ENCODE data around the gene CPEB2. TPM values are rescaled to one million over a fixed set of nuclear protein-coding genes. Genes with fewer than 3 reads are reported as not detected.

CPEB2 gene
- total and polyA plus RNA-seq, 2 of the 8 experiments (the other 6 are each of a cell fraction or from before 2014, with no cell fraction given) = 0.39 to 1.9 TPM

DNA sequence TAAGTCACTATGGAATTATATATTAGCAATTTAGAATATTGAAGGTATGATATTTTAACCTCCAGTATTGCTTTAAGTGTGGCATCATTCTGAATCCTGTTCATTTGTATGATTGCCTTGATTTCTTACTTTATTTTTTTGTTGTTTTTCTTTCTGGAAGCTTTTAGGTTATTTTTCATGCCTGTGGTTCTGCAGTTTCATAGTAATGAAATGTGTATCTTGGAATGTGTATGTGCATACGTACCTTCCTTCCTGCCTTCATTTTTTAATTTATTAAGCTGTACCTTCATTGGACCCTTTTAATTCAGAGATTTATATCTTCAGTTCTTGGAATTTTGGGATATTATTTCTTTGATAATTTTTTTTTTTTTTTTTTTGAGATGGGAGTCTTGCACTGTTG lies 22.1 kb downstream of the CPEB2 start:
- no peak for DNase-seq (ENCODE audit: low read depth in 1 of 2, low spot score in 2 of 2)
- CTCF ChIA-PET (ENCODE audit: partially characterized antibody) = interaction anchor here (1.0 kb wide), 1 partner anchor 172 kb away, joined by 3 read pairs; no protein-coding TSS in a partner anchor
- no peak for TF ChIP-seq POLR2A (IDR thresholded peaks at IDR 0.05; ENCODE audit: control extremely low read depth in 1 of 2, low read depth in 2 of 2, low read length in 2 of 2)
- no peak for TF ChIP-seq TAF1 (IDR thresholded peaks at IDR 0.05; ENCODE audit: low read depth, low read length)
- TF ChIP-seq SIRT6 (IDR thresholded peaks at IDR 0.05; ENCODE audit: low read length) = no peak
- TF ChIP-seq TBP (IDR thresholded peaks at IDR 0.05; ENCODE audit: low read depth, low read length) = no peak
- no peak for TF ChIP-seq RXRA (IDR thresholded peaks at IDR 0.05; ENCODE audit: insufficient read depth, low read depth, low read length)
- no peak for TF ChIP-seq NRF1 (IDR thresholded peaks at IDR 0.05; ENCODE audit: low read depth, low read length)
- no peak for TF ChIP-seq BCL11A (IDR thresholded peaks at IDR 0.05; ENCODE audit: low read depth in 2 of 2, low read length in 2 of 2)
- no peak for TF ChIP-seq TAF7 (optimal IDR thresholded peaks at IDR 0.05; ENCODE audit: borderline replicate concordance, low read depth, low read length)
- TF ChIP-seq POU5F1 (IDR thresholded peaks at IDR 0.05; ENCODE audit: low read depth, low read length) = no peak
- TF ChIP-seq SIX5 (IDR thresholded peaks at IDR 0.05; ENCODE audit: low read depth, low read length) = no peak
- no peak for TF ChIP-seq SRF (IDR thresholded peaks at IDR 0.05; ENCODE audit: low read depth, low read length)
- TF ChIP-seq RAD21 (IDR thresholded peaks at IDR 0.05 in 1 of 2, conservative IDR thresholded peaks at IDR 0.05 in 1 of 2; ENCODE audit: low read depth in 2 of 2, low read length in 2 of 2) = no peak
- no peak for TF ChIP-seq GABPA (IDR thresholded peaks at IDR 0.05; ENCODE audit: borderline replicate concordance, insufficient read depth, low read length)
- TF ChIP-seq ATF3 (IDR thresholded peaks at IDR 0.05; ENCODE audit: insufficient read depth, low read depth, low read length) = no peak
- TF ChIP-seq RBBP5 (IDR thresholded peaks at IDR 0.05; ENCODE audit: borderline replicate concordance, low read depth, low read length) = no peak

More for the DNA sequence above, 22.1 kb downstream of the CPEB2 start:
- no peaks in the 10 kb centered on the region for H3K79me2 ChIP-seq (ENCODE audit: control insufficient read depth in 1 of 2, insufficient read depth in 2 of 2, low read length in 2 of 2)
- H3K14ac ChIP-seq (ENCODE audit: insufficient read length) = no peak overlapping the region
- no peak overlapping the region for H3K18ac ChIP-seq (ENCODE audit: extremely low read depth, low read length)
- no peak overlapping the region for H3K4ac ChIP-seq (replicated peaks; ENCODE audit: insufficient read length, low read depth, low read length)
- H3K9me3 ChIP-seq (ENCODE audit: insufficient read depth in 2 of 2, low read depth in 1 of 2, low read length in 1 of 2) = no peaks in the 10 kb centered on the region
- no peak overlapping the region for H3K9ac ChIP-seq (replicated peaks in 1 of 4; ENCODE audit: extremely low read depth in 1 of 4, low read depth in 3 of 4, low read length in 3 of 4)
- no peak overlapping the region for H3K4me2 ChIP-seq (ENCODE audit: insufficient read depth in 1 of 2, low read depth in 2 of 2, low read length in 2 of 2)
- FAIRE-seq = no peak
- H3K27me3 ChIP-seq (replicated peaks in 1 of 4; ENCODE audit: control insufficient read depth in 3 of 4, extremely low read depth in 1 of 4, insufficient read depth in 3 of 4, low read length in 3 of 4) = no peaks in the 10 kb centered on the region
- no peaks in the 10 kb centered on the region for H3K4me1 ChIP-seq (replicated peaks in 1 of 4; ENCODE audit: control insufficient read depth in 3 of 4, insufficient read depth in 4 of 4, low read length in 3 of 4)
- H3K79me1 ChIP-seq (ENCODE audit: low read depth, low read length) = no peaks in the 10 kb centered on the region
- H3K23ac ChIP-seq (ENCODE audit: insufficient read length) = no peak overlapping the region
- no peak overlapping the region for H2BK5ac ChIP-seq (ENCODE audit: low read depth, low read length)
- no peak overlapping the region for H4K91ac ChIP-seq (replicated peaks; ENCODE audit: insufficient read length, low read length)
- H2AK5ac ChIP-seq (ENCODE audit: low read depth, low read length) = no peak overlapping the region
- no peak overlapping the region for H4K8ac ChIP-seq (ENCODE audit: extremely low read depth, insufficient read depth, low read length)
- H3K56ac ChIP-seq (replicated peaks; ENCODE audit: insufficient read length, low read depth, low read length) = no peak overlapping the region
- no peak overlapping the region for H2AFZ ChIP-seq (ENCODE audit: low read length)
- no peak overlapping the region for H2BK12ac ChIP-seq (ENCODE audit: low read depth, low read length)
- H2BK20ac ChIP-seq (ENCODE audit: low read length) = no peak overlapping the region
- no peaks in the 10 kb centered on the region for H4K20me1 ChIP-seq (replicated peaks in 1 of 2; ENCODE audit: control insufficient read depth in 1 of 2, insufficient read depth in 2 of 2, low read length in 2 of 2)
- H3K36me3 ChIP-seq (ENCODE audit: control insufficient read depth in 2 of 4, insufficient read depth in 4 of 4, low read length in 3 of 4) = no peaks in the 10 kb centered on the region
- H2BK120ac ChIP-seq (replicated peaks; ENCODE audit: low read depth, low read length) = no peak overlapping the region
- no peak overlapping the region for H3K27ac ChIP-seq (ENCODE audit: low read depth, low read length)
- H2BK15ac ChIP-seq (ENCODE audit: low read length) = no peak overlapping the region
- H3K23me2 ChIP-seq (ENCODE audit: low read depth, low read length) = no peaks in the 10 kb centered on the region
- POLR2A ChIA-PET (ENCODE audit: partially characterized antibody) = no interaction called here
- WGBS, 2 experiments (ENCODE audit: extremely low coverage in 1 of 2, insufficient coverage in 1 of 2, insufficient read length in 1 of 2, insufficient replicate concordance in 2 of 2, low coverage in 1 of 2, low lambda C conversion rate in 2 of 2, missing lambda C conversion rate in 1 of 2) = 0% methylated on average over 1 of the region's 1 CpG; no CpG with 5 or more reads in 1 of the 2 experiments
- no peak overlapping the region for H3K4me3 ChIP-seq (ENCODE audit: extremely low read depth in 1 of 4, insufficient read depth in 2 of 4, low read depth in 3 of 4, low read length in 4 of 4)
- no peak overlapping the region for H4K5ac ChIP-seq (ENCODE audit: insufficient read length, low read depth, low read length)

All from H1 (cell line).